ENCODE measurements around the gene SRD5A3. TPM values are rescaled to one million over a fixed set of nuclear protein-coding genes. Genes with fewer than 3 reads are reported as not detected.
"Not testable (repeated sequence)": the region's sequence is repeated elsewhere in the genome, so short reads cannot be mapped to it uniquely, and the experiment has no call there.

SRD5A3 gene
- total RNA-seq, 1 donor from 2014 or later = 31.4 TPM

DNA sequence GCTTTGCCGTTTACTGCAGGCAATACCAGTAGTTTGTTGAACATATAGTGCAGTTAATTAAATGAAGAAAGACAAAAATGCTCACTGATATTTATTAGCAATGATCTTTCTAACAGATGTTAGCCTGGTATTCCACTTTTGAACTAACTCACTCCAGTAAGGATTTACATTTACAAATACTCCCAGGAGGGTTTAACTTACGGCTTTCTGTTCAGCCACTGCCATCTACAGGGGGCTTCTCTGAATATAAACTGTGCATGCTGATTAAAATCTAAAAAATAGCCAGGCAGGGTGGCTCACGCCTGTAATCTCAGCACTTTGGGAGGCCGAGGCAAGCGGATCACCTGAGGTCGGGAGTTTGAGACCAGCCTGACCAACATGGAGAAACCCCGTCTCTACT lies 2.2 kb upstream of the SRD5A3 start:
- no peak for DNase-seq (ENCODE audit: low spot score)
- no peaks in the 10 kb centered on the region for H3K36me3 Mint-ChIP-seq (ENCODE audit: low read depth)
- no peaks in the 10 kb centered on the region for H3K9me3 Mint-ChIP-seq (ENCODE audit: low read depth)
- no peaks in the 10 kb centered on the region for H3K27me3 Mint-ChIP-seq (ENCODE audit: low read depth)
- no peak overlapping the region for H3K4me3 Mint-ChIP-seq (ENCODE audit: unreplicated experiment)
- H3K27ac Mint-ChIP-seq (ENCODE audit: unreplicated experiment) = no peak overlapping the region
- peaks cover 23% of the 10 kb centered on the region for H3K4me1 Mint-ChIP-seq (ENCODE audit: low read depth)
- TF ChIP-seq CTCF (IDR thresholded peaks at IDR 0.05) = peak; percentile 41

DNA sequence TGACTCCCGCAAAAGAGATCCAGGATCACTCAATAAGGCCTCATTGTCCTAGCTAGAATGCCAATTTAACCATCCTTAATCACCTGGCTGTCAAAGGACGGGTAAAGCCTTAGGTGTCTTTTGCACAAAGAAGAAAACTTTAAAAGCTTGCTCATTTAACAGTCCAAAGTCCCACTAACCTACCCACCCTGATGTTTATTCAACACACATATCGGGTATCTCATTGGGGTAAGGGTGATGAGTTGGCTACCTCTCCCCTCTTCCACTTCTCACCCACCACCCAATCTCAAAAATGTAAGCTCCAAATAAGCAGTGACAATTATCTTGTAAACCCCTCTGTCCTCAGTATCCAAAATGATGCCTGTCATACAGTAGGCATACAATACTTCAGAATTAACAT lies 988 bp upstream of the SRD5A3 start:
- no peaks in the 10 kb centered on the region for H3K36me3 Mint-ChIP-seq (ENCODE audit: low read depth)
- DNase-seq (ENCODE audit: low spot score) = no peak
- H3K4me3 Mint-ChIP-seq (ENCODE audit: unreplicated experiment) = no peak overlapping the region
- no peaks in the 10 kb centered on the region for H3K27me3 Mint-ChIP-seq (ENCODE audit: low read depth)
- no peak for TF ChIP-seq CTCF (IDR thresholded peaks at IDR 0.05)
- no peaks in the 10 kb centered on the region for H3K9me3 Mint-ChIP-seq (ENCODE audit: low read depth)
- H3K4me1 Mint-ChIP-seq (ENCODE audit: low read depth) = peaks cover 23% of the 10 kb centered on the region
- no peak overlapping the region for H3K27ac Mint-ChIP-seq (ENCODE audit: unreplicated experiment)

GRCh38 chr4:55346851-55347255 lies 811 bp downstream of the SRD5A3 start:
- Mint-ChIP-seq H3K9me3 (ENCODE audit: low read depth) (no peaks in the 10 kb centered on the region), H3K4me1 (ENCODE audit: low read depth) (peaks cover 23% of the 10 kb centered on the region), H3K4me3 (ENCODE audit: unreplicated experiment) (peak overlapping the region; percentile 90), H3K36me3 (ENCODE audit: low read depth) (no peaks in the 10 kb centered on the region), H3K27me3 (ENCODE audit: low read depth) (no peaks in the 10 kb centered on the region), H3K27ac (ENCODE audit: unreplicated experiment) (peak overlapping the region; percentile 93)
- no peak for DNase-seq (ENCODE audit: low spot score)
- TF ChIP-seq CTCF (IDR thresholded peaks at IDR 0.05) = no peak

- no peaks in the 10 kb centered on the region for H3K27me3 Mint-ChIP-seq (ENCODE audit: low read depth)
- peaks cover 23% of the 10 kb centered on the region for H3K4me1 Mint-ChIP-seq (ENCODE audit: low read depth)
- H3K36me3 Mint-ChIP-seq (ENCODE audit: low read depth) = peaks cover 2% of the 10 kb centered on the region
- no peak for TF ChIP-seq CTCF (IDR thresholded peaks at IDR 0.05)
- no peak overlapping the region for H3K27ac Mint-ChIP-seq (ENCODE audit: unreplicated experiment)
- peak overlapping the region; percentile 90 for H3K4me3 Mint-ChIP-seq (ENCODE audit: unreplicated experiment)
- no peaks in the 10 kb centered on the region for H3K9me3 Mint-ChIP-seq (ENCODE audit: low read depth)
- no peak for DNase-seq (ENCODE audit: low spot score)
Observed at GRCh38 chr4:55347610-55348228, 1.7 kb downstream of the SRD5A3 start.

DNA sequence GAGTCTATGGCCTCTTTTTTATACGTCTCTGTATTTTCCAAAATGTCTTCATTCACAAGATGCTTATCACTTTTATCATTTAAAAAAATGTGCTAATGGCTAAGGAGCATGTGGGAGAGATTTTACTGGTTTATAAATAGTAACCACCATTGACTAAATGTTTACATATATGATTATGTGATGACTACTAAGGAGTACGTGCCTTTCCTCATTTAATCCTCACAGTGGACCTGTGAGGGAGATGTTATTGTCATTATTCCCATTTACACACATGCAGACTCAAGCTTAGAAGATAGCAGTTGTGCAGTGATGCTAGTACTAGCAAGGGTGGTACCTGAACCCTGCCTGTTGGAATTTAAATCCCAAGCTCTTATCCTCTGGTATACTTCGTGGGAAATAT lies 2.4 kb downstream of the SRD5A3 start:
- no peaks in the 10 kb centered on the region for H3K27me3 Mint-ChIP-seq (ENCODE audit: low read depth)
- H3K9me3 Mint-ChIP-seq (ENCODE audit: low read depth) = no peaks in the 10 kb centered on the region
- H3K36me3 Mint-ChIP-seq (ENCODE audit: low read depth) = peaks cover 5% of the 10 kb centered on the region
- no peak overlapping the region for H3K27ac Mint-ChIP-seq (ENCODE audit: unreplicated experiment)
- DNase-seq (ENCODE audit: low spot score) = no peak
- no peak for TF ChIP-seq CTCF (IDR thresholded peaks at IDR 0.05)
- H3K4me1 Mint-ChIP-seq (ENCODE audit: low read depth) = peaks cover 23% of the 10 kb centered on the region
- no peak overlapping the region for H3K4me3 Mint-ChIP-seq (ENCODE audit: unreplicated experiment)

GRCh38 chr4:55350870-55351269 lies 4.8 kb downstream of the SRD5A3 start:
- H3K36me3 Mint-ChIP-seq (ENCODE audit: low read depth) = peaks cover 12% of the 10 kb centered on the region
- H3K4me3 Mint-ChIP-seq (ENCODE audit: unreplicated experiment); H3K27me3 Mint-ChIP-seq (ENCODE audit: low read depth); DNase-seq (ENCODE audit: low spot score); H3K9me3 Mint-ChIP-seq (ENCODE audit: low read depth); H3K27ac Mint-ChIP-seq (ENCODE audit: unreplicated experiment): not testable (repeated sequence)
- H3K4me1 Mint-ChIP-seq (ENCODE audit: low read depth) = peaks cover 20% of the 10 kb centered on the region
